Effector memory CD8-positive, alpha-beta T cell (primary cell): ENCODE measurements around the gene PPOX.

Experiments used
- ATAC-seq: fragments of 150-1000 bp; cut with Tn5 transposase; replicated peaks from 2 replicates; pipeline ENCODE4 v1.10.0; 2021; ENCODE audit warnings: mild to moderate bottlenecking, moderate library complexity
- DNase-seq, 3 experiments: peaks; one replicate each; pipeline ENCODE4 v3.0.0; 2021
- H3K27ac Mint-ChIP-seq, 2 donors: one replicate each; pipeline ENCODE4 v1.8.0; 2022; ENCODE audit warnings: mild to moderate bottlenecking in 2 of 2, mixed read lengths in 2 of 2, moderate library complexity in 2 of 2
- H3K27me3 Mint-ChIP-seq, 2 donors: one replicate each; pipeline ENCODE4 v1.8.0; 2022; ENCODE audit warnings: mixed read lengths in 2 of 2
- H3K36me3 Mint-ChIP-seq: one replicate; pipeline ENCODE4 v1.8.0; 2022; ENCODE audit warnings: mild to moderate bottlenecking, moderate library complexity, mixed read lengths; ENCODE audit not compliant: insufficient read depth
- H3K4me1 Mint-ChIP-seq, 2 donors: one replicate each; pipeline ENCODE4 v1.8.0; 2022; ENCODE audit warnings: low read depth in 2 of 2, mixed read lengths in 2 of 2
- H3K4me3 Mint-ChIP-seq, 2 donors: one replicate each; pipeline ENCODE4 v1.8.0; 2022; ENCODE audit warnings: mild to moderate bottlenecking in 2 of 2, mixed read lengths in 2 of 2, moderate library complexity in 2 of 2
- H3K9me3 Mint-ChIP-seq, 2 donors: one replicate each; pipeline ENCODE4 v1.8.0; 2022; ENCODE audit warnings: mixed read lengths in 2 of 2

Gene PPOX

GRCh38 chr1:161218301-161219077 is 52.3 kb downstream of the PPOX start:
- Mint-ChIP-seq H3K36me3 (peaks cover 14% of the 10 kb centered on the region), H3K4me1 (peaks cover 18 to 27% of the 10 kb centered on the region in 2 donors), H3K9me3 (no peaks in the 10 kb centered on the region), H3K4me3 (no peak overlapping the region), H3K27me3 (peaks cover 0 to 10% of the 10 kb centered on the region in 2 donors), H3K27ac (peak overlapping the region; percentile 79 to 80)
- no peak for DNase-seq
- ATAC-seq: no peak

DNA sequence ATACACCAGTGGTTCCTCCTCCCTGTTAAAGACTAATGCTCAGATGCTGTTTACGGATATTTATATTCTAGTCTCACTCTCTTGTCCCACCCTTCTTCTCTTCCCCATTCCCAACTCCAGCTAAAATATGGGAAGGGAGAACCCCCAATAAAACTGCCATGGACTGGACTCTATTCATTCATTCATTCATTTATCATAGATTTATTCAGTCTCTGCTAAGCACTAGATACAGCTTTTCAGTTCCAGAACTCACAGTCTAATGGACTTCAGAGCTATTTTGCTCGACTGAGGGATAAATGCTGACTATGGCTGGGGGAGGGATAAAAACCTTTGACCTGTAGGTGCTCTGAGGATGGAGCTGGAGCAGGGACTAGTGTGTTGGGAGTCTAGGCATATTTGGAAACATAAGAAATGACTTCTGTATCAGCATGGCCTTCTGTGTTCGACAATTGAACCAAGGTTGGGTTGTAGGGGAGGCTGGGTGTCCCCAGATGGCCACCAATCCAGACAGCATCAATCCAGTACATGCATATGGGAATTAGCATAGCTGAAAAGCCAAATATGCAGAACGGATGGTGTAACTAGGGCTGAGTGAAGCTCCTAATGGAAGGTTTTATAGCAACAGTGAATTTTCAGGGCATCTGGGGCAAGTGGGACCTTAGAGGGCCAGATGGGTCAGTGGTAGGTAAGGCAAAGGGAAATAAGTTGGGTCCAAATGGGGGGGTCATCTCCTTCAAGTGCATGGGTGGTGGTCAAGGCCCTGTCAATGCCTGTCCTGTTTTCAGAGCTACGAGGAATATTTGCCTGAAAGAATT is 53.1 kb downstream of the PPOX start:
- peak overlapping the region in 1 of 2 donors; percentile 79 for H3K27ac Mint-ChIP-seq
- H3K27me3 Mint-ChIP-seq: peaks cover 0 to 10% of the 10 kb centered on the region in 2 donors
- no peaks in the 10 kb centered on the region for H3K9me3 Mint-ChIP-seq
- ATAC-seq: no peak
- no peak for DNase-seq
- peaks cover 18 to 32% of the 10 kb centered on the region in 2 donors for H3K4me1 Mint-ChIP-seq
- no peak overlapping the region for H3K4me3 Mint-ChIP-seq
- H3K36me3 Mint-ChIP-seq: peaks cover 6% of the 10 kb centered on the region

DNA sequence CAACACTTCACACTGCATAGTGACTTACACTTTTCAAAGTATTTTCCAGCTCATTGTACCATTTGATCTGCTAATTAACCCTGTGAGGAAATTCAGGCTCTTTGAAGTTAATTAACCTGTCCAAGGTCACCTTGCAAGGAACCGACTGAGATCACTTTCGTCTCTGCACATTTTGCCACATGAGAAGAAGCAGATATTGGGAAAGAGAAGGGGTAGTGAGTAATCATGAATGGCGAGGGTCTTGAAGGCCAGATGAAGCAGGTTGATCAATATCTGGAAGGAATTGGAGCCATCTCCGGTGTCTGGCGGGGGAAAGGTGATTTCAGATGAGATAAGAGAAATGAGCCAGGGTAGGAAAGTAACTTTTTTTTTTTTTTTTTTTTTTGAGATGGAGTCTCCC is 53.8 kb downstream of the PPOX start:
- Mint-ChIP-seq H3K36me3 (no peaks in the 10 kb centered on the region), H3K9me3 (no peaks in the 10 kb centered on the region), H3K4me1 (peaks cover 17 to 32% of the 10 kb centered on the region in 2 donors), H3K27me3 (peaks cover 0 to 10% of the 10 kb centered on the region in 2 donors), H3K27ac (no peak overlapping the region), H3K4me3 (no peak overlapping the region)
- ATAC-seq (no peak), DNase-seq (no peak)
